GM15510 (cell line): ENCODE results near the gene KIRREL3.

Experiments
- POLR2A ChIP-seq: IDR thresholded peaks from 3 replicates; pipeline ENCODE4 v1.6.1; 2011; ENCODE audit warnings: borderline replicate concordance; ENCODE audit not compliant: insufficient read length; ENCODE audit errors: extremely low read depth

KIRREL3 gene

DNA sequence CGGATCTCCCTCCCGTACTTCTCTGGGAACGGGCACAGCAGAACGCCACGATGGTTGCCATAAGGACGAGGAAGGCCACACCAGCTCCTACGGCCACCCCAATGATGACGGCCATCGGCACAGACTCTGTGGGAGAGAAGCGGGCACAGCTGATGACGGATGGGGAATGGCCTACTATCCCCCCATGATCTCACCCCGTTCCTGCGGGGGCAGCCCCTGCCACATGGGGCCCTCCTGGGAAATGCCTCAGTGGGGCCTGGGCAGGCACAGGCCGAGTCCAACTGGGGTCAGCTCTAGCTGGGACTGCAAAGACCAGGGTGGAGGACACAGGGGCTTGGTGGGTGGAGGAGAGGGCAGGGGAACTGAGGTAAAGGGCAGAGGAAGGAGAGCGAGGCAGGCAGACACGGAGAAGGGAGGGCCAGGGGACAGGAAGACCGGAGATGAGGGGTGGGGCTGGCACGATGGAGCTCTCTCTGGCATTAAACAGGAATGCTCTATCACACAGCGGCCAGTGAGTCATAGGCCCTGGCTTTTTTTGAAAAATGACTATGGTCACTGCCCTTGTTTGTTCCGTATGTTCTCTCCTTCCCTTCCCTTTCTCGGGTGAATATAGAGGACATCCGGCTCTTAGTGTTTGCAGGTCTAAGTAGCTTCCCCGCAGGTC is 569.0 kb downstream of the KIRREL3 start:
- no peak for TF ChIP-seq POLR2A

DNA sequence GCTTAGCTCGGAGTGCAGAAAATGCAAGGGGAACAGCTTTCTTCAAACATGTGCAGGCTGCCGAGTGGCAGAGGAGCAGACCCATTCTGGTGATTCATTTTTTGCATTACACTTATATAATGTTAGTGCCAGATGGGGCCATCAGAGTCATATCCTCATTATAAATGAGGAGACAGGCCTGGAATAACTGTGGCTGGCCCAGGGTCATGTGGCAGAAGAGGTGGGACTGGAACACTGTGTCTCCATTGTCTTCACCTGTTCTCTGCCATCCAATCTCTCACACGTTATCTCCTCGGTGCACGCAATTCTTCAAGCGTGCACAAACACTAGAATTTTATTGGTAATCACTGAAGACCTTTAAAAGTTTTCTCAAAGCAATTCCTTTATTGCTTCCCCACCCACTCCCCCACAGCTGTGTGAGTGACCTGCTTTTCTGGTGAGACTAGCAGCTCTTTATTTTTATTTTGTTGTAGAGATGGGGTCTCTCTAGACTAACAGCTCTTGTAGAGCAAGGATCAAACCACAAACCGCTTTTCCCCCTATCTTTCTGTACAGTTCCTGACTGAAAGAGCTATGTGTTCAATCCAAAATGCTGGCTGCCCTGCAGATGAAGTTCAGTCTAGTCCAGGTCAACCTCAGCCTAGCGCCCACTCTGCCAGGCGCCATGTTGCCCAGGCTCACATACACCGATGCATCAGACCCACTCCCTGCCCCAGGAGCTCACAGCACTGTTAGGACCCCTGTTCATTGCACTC is 569.8 kb downstream of the KIRREL3 start:
- TF ChIP-seq POLR2A = no peak

DNA sequence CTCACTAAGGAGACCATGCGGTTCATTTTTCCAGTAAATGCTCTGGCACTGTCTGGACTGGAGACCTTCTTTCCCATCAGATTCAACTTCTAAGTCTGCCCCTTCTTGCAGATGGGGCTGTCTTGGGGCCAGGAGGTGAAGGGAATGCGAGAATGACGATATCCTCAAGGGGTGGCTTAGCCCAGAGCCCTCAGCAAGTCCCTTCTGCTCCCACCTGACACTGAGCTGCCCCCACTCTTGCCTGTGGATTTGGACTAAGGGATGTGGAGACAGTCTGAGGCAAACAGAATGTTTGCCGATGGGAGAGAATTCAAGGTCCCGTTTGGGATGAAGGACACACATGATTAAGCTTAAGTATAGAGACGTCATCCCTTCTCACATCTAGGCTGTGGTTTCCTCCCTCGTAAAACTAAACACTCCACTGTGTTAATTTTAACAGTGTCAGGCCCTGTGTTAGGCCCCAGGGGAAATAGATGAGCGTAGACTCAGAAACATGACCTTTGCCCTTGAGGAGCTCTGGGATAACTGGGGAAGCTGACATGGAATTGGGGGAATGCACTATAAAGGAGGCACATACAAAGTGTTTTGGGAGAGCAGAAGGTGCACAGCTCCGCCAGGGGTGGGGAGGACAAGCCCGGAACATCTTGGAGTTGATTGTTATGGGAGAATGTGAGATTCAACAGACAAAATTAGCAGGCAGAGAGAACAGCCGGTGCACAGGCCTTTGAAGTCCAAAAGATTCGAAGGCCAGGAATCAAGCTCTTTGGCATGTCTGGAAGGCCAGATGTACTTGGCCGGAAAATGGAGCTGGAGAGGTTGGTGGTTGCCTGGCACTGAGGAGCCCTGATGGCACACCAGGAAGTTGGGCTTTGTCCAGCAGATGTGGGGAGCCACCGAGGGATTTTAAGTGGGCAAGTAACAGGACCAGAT is 573.5 kb downstream of the KIRREL3 start:
- TF ChIP-seq POLR2A = no peak

DNA sequence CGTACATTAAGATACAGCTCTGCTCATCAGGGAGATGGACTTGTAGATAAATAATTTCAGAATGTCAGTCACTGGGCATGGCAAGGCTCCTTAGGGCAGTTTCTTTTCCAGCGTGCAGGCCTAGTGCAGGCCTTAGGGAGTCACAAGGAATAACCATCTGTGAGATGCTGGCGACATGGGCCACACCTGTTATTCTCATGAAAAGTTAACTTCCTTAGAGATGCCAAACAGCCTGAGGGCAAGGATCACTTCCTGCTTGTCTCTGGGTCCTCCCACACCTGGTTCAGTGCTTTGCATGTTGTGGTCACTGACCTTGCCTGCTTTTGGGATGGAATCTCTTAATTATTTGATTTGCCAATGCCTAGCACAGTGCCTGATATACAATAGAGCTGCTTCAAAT is 574.5 kb downstream of the KIRREL3 start:
- TF ChIP-seq POLR2A = no peak

DNA sequence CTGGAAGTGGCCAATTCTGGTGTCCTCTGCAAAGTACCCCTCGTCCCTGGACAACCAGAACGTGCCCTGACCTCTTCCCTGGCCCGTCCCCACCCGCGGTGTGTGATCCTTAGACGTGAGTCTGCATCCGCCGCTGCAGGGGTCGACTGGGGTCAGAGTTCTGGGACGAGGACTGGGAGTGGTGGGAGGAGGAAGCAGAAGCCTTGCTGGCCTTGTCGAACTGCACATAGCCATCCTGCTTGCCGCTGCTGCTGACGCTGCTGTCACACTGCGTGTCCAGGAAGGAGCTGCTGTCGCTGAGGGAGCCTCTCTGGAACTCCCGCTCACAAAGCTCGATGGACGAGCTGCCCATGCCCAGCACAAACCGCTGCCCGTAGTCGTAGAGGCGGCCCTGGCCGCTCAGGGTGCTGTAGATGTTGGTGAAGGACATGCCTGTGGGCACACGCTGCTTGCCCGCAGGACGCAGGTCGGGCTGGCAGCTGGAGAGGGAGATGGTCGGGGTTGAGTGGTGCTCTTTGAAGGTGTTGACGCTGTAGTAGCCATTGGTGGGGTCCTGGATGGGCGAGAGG is 576.0 kb downstream of the KIRREL3 start:
- no peak for TF ChIP-seq POLR2A

DNA sequence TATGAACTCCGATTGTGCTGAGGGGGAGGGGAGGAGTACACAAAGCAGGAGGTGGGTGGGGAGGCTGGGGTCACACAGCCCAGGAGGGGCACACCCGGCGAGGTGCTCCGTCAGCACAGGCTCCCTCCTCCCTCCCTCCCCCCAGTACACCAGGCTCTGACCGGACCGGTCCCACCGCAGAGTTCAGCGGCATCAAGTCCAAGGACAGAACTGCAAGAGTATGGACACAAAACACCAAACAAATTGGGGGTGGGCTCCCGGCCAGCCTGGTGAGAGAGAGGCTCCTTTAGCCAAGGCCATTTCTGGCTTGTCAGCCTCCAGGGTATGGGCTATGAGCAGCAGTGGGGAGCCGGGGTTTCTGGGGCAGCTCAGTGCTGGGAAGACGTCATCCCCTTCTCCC is 576.8 kb downstream of the KIRREL3 start:
- no peak for TF ChIP-seq POLR2A

DNA sequence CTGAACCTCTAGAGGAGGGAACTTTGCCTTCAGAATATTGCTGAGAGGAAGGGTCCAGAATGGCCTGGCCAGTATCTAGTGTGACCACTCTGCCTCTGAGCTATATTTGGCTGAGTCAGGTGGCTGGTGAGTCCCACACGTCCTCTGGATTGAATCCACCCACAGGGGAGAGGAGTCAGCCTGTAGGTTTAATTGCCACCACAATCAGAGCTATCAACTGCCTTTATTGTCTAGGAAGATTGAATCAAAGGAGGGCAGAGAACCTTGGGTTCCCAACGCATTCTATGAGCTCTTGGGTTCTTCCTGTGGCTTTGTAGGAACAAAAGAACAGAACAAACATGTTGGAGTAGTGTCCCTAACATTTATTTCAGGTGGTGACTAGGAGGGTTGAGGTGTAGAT is 577.4 kb downstream of the KIRREL3 start:
- TF ChIP-seq POLR2A = no peak

DNA sequence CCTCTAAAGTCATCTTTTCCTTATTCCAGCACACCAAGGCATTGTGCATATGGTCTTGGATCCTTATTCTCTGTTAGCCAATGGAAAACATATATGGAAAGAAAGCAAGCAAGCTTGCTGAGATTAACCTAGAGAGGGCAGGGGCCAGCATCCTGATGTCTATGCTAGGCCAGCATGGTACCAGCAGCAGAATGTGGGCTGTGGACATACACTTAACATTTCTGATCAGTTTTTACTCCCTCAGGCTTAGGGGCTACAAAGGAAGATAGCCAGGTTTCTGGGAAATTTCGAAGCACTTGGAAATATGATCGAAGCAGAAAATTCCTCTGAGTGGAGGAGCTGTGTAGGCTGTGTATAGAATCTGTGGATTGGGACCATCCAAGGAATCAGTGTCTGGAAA is 578.1 kb downstream of the KIRREL3 start:
- TF ChIP-seq POLR2A = no peak

DNA sequence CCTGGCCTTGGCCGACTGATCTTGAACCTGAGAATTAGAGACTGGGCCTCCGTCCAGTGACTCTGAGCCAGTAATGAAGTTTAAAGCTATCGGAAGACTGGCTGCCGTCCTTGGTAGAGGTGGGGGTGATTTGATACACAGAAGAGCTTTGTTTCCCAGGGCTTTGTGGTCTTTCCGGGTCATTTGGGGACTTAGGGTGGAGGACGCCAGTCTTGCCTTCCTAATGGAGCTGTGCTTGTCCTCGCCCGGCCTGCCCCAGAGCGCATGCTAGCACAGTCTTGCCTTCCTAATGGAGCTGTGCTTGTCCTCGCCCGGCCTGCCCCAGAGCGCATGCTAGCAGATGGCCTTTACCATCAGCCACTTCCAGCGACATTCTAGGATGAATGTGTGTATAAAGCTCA is 579.3 kb downstream of the KIRREL3 start:
- no peak for TF ChIP-seq POLR2A

DNA sequence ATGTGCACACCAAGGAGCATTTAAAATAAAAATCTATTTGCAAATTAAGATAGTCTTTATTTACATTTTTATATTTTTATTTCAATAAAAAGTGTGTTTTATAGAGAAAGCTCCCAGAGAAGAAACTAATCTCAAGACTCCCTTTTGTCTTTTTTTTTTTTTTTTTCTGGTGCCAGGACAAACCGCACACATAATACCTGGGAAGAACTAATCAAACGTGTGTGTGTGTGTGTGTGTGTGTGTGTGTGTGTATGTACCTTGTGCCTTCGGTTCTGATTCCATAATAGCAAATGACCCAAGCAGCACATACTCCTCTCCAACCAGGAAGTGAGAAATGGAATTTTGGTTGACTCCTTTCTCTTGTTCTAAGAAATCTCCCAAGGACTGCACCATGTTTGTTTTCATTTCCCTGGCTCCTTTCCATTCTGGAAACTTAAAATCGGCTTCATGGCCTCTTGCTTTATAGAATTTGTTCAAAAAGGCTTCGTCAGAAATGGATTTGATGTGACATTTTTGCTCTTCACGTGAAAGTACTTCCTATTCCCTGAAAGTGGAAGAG is 579.8 kb downstream of the KIRREL3 start:
- no peak for TF ChIP-seq POLR2A

DNA sequence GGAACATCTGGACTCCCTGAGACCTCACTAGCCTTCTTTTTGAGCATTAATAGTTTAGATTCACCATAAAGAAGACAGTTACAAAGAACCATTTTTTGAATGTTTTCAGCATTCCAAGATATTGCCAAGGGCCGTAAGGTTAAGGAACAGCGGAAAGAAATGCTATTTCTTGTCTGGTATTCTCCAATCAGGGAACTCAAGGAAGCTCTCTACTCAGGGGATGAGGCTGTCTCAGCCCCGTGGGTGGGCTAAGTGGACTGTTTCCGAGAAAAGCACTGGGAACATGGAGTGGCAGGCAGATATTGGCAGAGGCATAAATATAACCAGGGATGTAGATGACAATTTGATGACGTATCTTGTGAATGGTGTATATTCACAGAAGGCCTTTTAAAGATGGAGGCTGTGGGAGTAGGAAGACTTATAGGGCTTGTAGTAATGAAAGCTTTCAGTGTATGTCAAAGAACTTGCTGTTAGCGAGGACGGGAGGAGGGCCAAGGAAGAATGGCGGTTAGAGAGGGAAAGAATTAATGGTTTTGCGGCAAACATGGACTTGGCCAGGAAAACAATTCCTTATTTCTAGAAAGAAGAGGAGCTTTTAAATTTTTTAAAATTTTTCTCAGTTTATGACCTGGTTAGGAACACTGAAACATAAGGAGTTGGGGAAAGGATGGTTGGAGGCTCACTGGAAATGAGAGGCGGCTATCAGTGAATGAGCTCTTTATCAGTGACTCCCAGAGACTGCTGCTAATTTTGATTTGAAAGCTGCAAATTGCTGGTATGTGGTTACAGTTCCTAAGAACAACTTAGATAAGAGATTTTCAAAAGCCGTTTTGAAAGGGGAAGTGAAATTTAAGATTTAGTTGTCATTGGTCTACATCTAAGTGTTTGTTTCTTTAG is 580.5 kb downstream of the KIRREL3 start:
- TF ChIP-seq POLR2A = no peak

DNA sequence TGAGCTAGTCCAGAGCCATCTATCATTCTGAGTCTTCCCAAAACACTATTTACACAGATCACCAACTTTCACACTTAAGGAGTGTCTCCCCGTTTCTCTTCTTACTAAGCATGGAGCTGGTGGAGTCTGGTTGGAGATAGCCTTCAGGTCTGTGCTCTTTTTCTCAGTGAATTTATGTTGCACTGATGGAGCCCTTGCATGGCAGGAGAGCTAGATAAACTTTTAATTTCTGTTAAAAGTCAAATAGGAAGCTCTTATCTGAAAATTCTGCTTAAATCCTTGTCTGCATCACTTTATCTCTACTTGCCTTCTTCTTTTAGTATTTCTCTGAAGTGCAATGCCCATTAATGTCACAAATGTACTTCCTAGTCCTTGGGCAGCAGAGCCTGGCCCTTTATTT is 581.7 kb downstream of the KIRREL3 start:
- no peak for TF ChIP-seq POLR2A

DNA sequence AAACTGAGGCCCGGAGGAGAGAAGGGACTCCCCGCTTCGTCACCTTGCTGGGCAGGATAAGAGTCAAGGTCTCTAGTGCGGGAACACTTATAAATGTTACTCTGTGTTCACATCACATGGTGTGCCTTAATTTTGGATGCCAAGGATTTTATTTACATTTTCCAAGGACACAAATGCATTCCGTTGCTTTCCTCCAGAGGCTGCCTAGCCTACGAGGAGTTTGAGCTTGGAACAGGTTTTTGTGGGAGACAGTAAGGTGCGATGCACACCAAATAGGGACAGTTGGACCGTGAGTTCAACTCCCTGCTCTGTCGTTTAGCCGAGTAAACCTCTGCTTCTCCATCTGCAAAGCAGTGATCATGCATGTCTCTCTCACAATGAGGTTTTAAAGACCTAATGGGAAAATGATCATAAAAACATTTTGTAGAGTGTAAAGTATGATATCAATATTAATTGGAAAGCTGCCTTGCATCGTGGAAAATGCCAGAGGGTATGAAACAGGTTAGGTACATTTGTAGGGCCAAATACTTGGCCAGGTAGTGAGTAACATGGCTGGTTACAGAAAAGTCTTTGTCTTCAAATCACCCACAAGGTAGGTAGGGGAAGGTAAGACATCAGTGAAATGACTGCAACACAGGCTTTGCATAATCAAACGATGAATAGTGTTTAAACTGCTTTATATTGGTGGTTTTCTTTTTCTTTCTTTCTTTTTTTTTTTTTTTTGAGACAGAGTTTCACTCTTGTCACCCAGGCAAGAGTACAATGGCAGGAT is 583.3 kb downstream of the KIRREL3 start:
- TF ChIP-seq POLR2A = no peak
